IMR-90 (cell line): ENCODE results near the gene DNAJC11. TPM values are rescaled to one million over a fixed set of nuclear protein-coding genes. Genes with fewer than 3 reads are reported as not detected.

Experiments
- ATAC-seq: fragments of 200-7000 bp; cut with Tn5 transposase; 2 replicates; pipeline ENCODE4 v1.9.1; 2020; ENCODE audit warnings: low read depth, mild to moderate bottlenecking, moderate library complexity
- BruUV-seq: library from RNA; stranded (reverse); fragments of 400-500 nt; replicated peaks from 2 replicates; lab custom pipeline; 2021; lab: Mats Ljungman, UMichigan
- CTCF ChIA-PET: fragments of 300-600 bp; formaldehyde crosslinking; extraction: SDS; loops from one replicate; lab custom pipeline; 2021; ENCODE audit warnings: antibody characterized with exemption; lab: Yijun Ruan, JAX
- POLR2A ChIA-PET: fragments of 300-600 bp; sonication (Branson Sonifier 250); formaldehyde crosslinking; loops from one replicate; lab custom pipeline; 2022; ENCODE audit warnings: antibody characterized with exemption; ENCODE audit not compliant: unreplicated experiment; lab: Charles Lee
- DNase-seq: peaks from one replicate; pipeline ENCODE4 v3.0.0; 2013
- H2AFZ ChIP-seq: replicated peaks from 2 replicates; pipeline ENCODE3; 2013; ENCODE audit warnings: low read length, mild to moderate bottlenecking; ENCODE audit not compliant: poor library complexity
- H2AK5ac ChIP-seq: 2 replicates; pipeline ENCODE4 v1.6.1; 2013; ENCODE audit warnings: low read depth, low read length, inconsistent platforms
- H2AK9ac ChIP-seq: replicated peaks from 2 replicates; pipeline ENCODE3; 2013; ENCODE audit warnings: mild to moderate bottlenecking, low read depth, low read length, moderate library complexity; ENCODE audit not compliant: poor library complexity
- H2BK120ac ChIP-seq: 2 replicates; pipeline ENCODE4 v1.6.1; 2013; ENCODE audit warnings: low read depth, low read length, inconsistent platforms
- H2BK15ac ChIP-seq: 3 replicates; pipeline ENCODE4 v1.6.1; 2013; ENCODE audit warnings: low read depth, low read length, inconsistent platforms
- H2BK20ac ChIP-seq: 2 replicates; pipeline ENCODE4 v1.6.1; 2013; ENCODE audit warnings: low read depth, mild to moderate bottlenecking, inconsistent platforms, low read length, moderate library complexity
- H2BK5ac ChIP-seq: 2 replicates; pipeline ENCODE4 v1.6.1; 2013; ENCODE audit warnings: mild to moderate bottlenecking, low read depth, low read length, inconsistent platforms; ENCODE audit not compliant: poor library complexity, severe bottlenecking
- H3K14ac ChIP-seq: replicated peaks from 2 replicates; pipeline ENCODE4 v1.6.1; 2013; ENCODE audit warnings: low read depth, low read length, inconsistent platforms
- H3K18ac ChIP-seq: 2 replicates; pipeline ENCODE4 v1.6.1; 2013; ENCODE audit warnings: low read depth, low read length, control low read depth
- H3K23ac ChIP-seq: 2 replicates; pipeline ENCODE4 v1.6.1; 2013; ENCODE audit warnings: low read depth, low read length, inconsistent platforms
- H3K27ac ChIP-seq: 2 replicates; pipeline ENCODE4 v1.5.1; 2013; ENCODE audit warnings: mild to moderate bottlenecking, control low read depth, low read length; ENCODE audit not compliant: insufficient read depth
- H3K27me3 ChIP-seq: 2 replicates; pipeline ENCODE4 v1.6.1; 2013; ENCODE audit warnings: low read length; ENCODE audit not compliant: control insufficient read depth, insufficient read depth
- H3K36me3 ChIP-seq: 2 replicates; pipeline ENCODE4 v1.6.1; 2013; ENCODE audit warnings: low read length, mixed read lengths; ENCODE audit not compliant: control insufficient read depth, insufficient read depth
- H3K4ac ChIP-seq: 2 replicates; pipeline ENCODE4 v1.6.1; 2013; ENCODE audit warnings: low read depth, low read length, inconsistent platforms
- H3K4me1 ChIP-seq: 2 replicates; pipeline ENCODE4 v1.6.1; 2013; ENCODE audit warnings: low read length, mixed read lengths; ENCODE audit not compliant: control insufficient read depth, insufficient read depth
- H3K4me2 ChIP-seq: 2 replicates; pipeline ENCODE4 v1.6.1; 2013; ENCODE audit warnings: low read depth, mild to moderate bottlenecking, control low read depth, low read length, moderate library complexity
- H3K4me3 ChIP-seq: 2 replicates; pipeline ENCODE4 v1.5.1; 2013; ENCODE audit warnings: low read depth, mild to moderate bottlenecking, control low read depth, low read length, moderate library complexity; ENCODE audit not compliant: insufficient read depth
- H3K56ac ChIP-seq: 2 replicates; pipeline ENCODE4 v1.6.1; 2013; ENCODE audit warnings: low read length, inconsistent platforms; ENCODE audit not compliant: insufficient read depth; ENCODE audit errors: extremely low read depth
- H3K79me1 ChIP-seq, 2 experiments: 2 replicates each; pipeline ENCODE4 v1.6.1; 2013; ENCODE audit warnings: low read length in 2 of 2, inconsistent platforms in 1 of 2, low read depth in 1 of 2
- H3K9ac ChIP-seq: 2 replicates; pipeline ENCODE4 v1.6.1; 2013; ENCODE audit warnings: low read depth, low read length, control low read depth
- H3K9me1 ChIP-seq: 2 replicates; pipeline ENCODE4 v1.6.1; 2013; ENCODE audit warnings: low read length, inconsistent platforms; ENCODE audit not compliant: insufficient read depth
- H3K9me3 ChIP-seq: 2 replicates; pipeline ENCODE4 v1.6.1; 2013; ENCODE audit warnings: low read length; ENCODE audit not compliant: control insufficient read depth, insufficient read depth
- H4K20me1 ChIP-seq: 2 replicates; pipeline ENCODE4 v1.6.1; 2013; ENCODE audit warnings: low read length, inconsistent platforms; ENCODE audit not compliant: insufficient read depth
- H4K5ac ChIP-seq: 2 replicates; pipeline ENCODE4 v1.6.1; 2013; ENCODE audit warnings: mild to moderate bottlenecking, low read depth, low read length, control low read depth
- H4K8ac ChIP-seq, 2 experiments: 2 replicates each; pipeline ENCODE4 v1.6.1; 2013; ENCODE audit warnings: low read depth in 2 of 2, low read length in 2 of 2, control low read depth in 1 of 2, inconsistent platforms in 1 of 2
- H4K91ac ChIP-seq: 2 replicates; pipeline ENCODE4 v1.6.1; 2013; ENCODE audit warnings: low read depth, low read length, inconsistent platforms; ENCODE audit not compliant: insufficient read depth
- BHLHE40 ChIP-seq: fragments of 150-350 bp; IDR thresholded peaks from 2 replicates; pipeline ENCODE4 v1.6.1; 2016; ENCODE audit warnings: mild to moderate bottlenecking, low read depth, low read length
- CEBPB ChIP-seq: IDR thresholded peaks from 2 replicates; pipeline ENCODE4 v1.6.1; 2012; ENCODE audit warnings: low read depth, low read length, improper control_type of control experiment
- CHD1 ChIP-seq: IDR thresholded peaks from 2 replicates; pipeline ENCODE4 v1.6.1; 2012; ENCODE audit warnings: low read depth, low read length, improper control_type of control experiment
- FOS ChIP-seq: fragments of 150-350 bp; IDR thresholded peaks from 2 replicates; pipeline ENCODE4 v1.6.1; 2016; ENCODE audit warnings: low read depth, low read length
- MAFK ChIP-seq: IDR thresholded peaks from 2 replicates; pipeline ENCODE4 v1.6.1; 2012; ENCODE audit warnings: low read depth, low read length, improper control_type of control experiment
- MAZ ChIP-seq: IDR thresholded peaks from 2 replicates; pipeline ENCODE4 v1.6.1; 2012; ENCODE audit warnings: low read depth, mild to moderate bottlenecking, low read length, improper control_type of control experiment, moderate library complexity, borderline replicate concordance
- MXI1 ChIP-seq: IDR thresholded peaks from 2 replicates; pipeline ENCODE4 v1.6.1; 2012; ENCODE audit warnings: low read depth, mild to moderate bottlenecking, low read length, moderate library complexity, borderline replicate concordance
- NFE2L2 ChIP-seq: fragments of 150-350 bp; IDR thresholded peaks from 2 replicates; pipeline ENCODE4 v1.6.1; 2016; ENCODE audit warnings: low read depth, mild to moderate bottlenecking, low read length
- RAD21 ChIP-seq: IDR thresholded peaks from 2 replicates; pipeline ENCODE4 v1.6.1; 2012; ENCODE audit warnings: low read length, improper control_type of control experiment
- WGBS, 2 experiments: methylation state at CpG; one replicate each; pipeline versions ENCODE4 v1.1.5 to v1.1.7; 2013; ENCODE audit warnings: missing lambda C conversion rate in 2 of 2; ENCODE audit not compliant: insufficient read length in 1 of 2; ENCODE audit errors: extremely low coverage in 2 of 2; 5-methylcytosine and 5-hydroxymethylcytosine counted together
- dilution Hi-C: fragments of 300-500 bp; cut with HindIII; formaldehyde crosslinking; loops from one replicate; pipeline ENCODE4 v1.14.3; 2018; ENCODE audit warnings: low sequenced_read_pairs; ENCODE audit not compliant: unreplicated experiment
- in situ Hi-C: fragments of 300-500 bp; cut with MboI; formaldehyde crosslinking; loops from 3 replicates; pipeline ENCODE4 v1.14.3; 2019; ENCODE audit warnings: low sequenced_read_pairs, inconsistent platforms, mixed read lengths
- intact Hi-C: fragments of 100-400 bp; cut with micrococcal nuclease; formaldehyde crosslinking; loops from 2 replicates; pipeline ENCODE4 v1.10.0; 2022
- polyA plus RNA-seq, 3 experiments: library from polyadenylated mRNA; depleted of rRNA; stranded (reverse); fragments of >200 nt; gene quantifications; 2 replicates each; pipeline ENCODE4 v1.2.3, GENCODE V29; 2012; ENCODE audit warnings: low replicate concordance in 1 of 3
- total RNA-seq: library from RNA; depleted of rRNA; stranded (reverse); fragments of >200 nt; gene quantifications from 2 replicates; pipeline ENCODE4 v1.2.3, GENCODE V29; 2012
- TF ChIP-seq, protein P1 (sequence below): fragments of 150-350 bp; IDR thresholded peaks from 2 replicates; pipeline ENCODE4 v1.6.1; 2017; ENCODE audit warnings: mild to moderate bottlenecking, antibody characterized with exemption, low read length, low read depth

The DNAJC11 gene
- total and polyA plus RNA-seq, 2 of the 4 experiments (the other 2 are of a cell fraction), result 38.7 to 48.5 TPM

DNA sequence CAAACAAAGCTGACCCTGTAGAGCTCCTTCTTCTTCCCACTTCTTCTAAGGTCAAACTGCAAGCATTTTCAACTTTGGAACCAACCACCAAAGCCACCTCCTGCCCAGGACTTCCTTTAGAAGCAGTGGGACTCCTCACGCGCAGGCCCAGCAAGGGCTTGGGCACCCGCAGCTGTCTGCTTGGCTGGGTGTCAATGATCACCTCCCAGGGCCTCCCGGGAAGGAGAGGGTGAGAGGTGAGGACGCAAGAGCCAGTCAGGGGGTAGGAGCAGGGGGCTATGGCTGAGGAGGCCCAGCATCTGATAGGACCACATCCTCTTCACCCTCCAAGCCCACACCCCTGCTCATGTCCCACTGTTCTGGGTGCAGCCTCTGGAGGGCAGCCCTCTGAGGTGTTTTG is 109.2 kb downstream of the DNAJC11 start:
- no peak for ATAC-seq
- no peaks in the 10 kb centered on the region for H3K27me3 ChIP-seq
- BruUV-seq, result no TSS peak
- H4K8ac ChIP-seq, result no peak overlapping the region
- CTCF ChIA-PET, result no interaction called here
- no peaks in the 10 kb centered on the region for H3K9me1 ChIP-seq
- H4K91ac ChIP-seq, result no peak overlapping the region
- H2BK20ac ChIP-seq, result no peak overlapping the region
- H3K9ac ChIP-seq, result no peak overlapping the region
- H4K5ac ChIP-seq, result no peak overlapping the region
- intact Hi-C loops (no loop called here), in situ Hi-C loops (no loop called here), dilution Hi-C loops (no loop called here)
- TF ChIP-seq FOS, result no peak
- TF ChIP-seq CHD1, result no peak
- no peak for TF ChIP-seq RAD21
- TF ChIP-seq CEBPB, result no peak
- TF ChIP-seq, protein P1, sequence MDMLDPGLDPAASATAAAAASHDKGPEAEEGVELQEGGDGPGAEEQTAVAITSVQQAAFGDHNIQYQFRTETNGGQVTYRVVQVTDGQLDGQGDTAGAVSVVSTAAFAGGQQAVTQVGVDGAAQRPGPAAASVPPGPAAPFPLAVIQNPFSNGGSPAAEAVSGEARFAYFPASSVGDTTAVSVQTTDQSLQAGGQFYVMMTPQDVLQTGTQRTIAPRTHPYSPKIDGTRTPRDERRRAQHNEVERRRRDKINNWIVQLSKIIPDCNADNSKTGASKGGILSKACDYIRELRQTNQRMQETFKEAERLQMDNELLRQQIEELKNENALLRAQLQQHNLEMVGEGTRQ, result no peak
- TF ChIP-seq NFE2L2, result no peak
- no peak for TF ChIP-seq BHLHE40
- TF ChIP-seq MAFK, result no peak
- TF ChIP-seq MXI1, result no peak
- TF ChIP-seq MAZ, result no peak
- H2BK120ac ChIP-seq, result no peak overlapping the region
- no peak overlapping the region for H3K18ac ChIP-seq
- H2AK5ac ChIP-seq, result no peak overlapping the region
- H3K4me2 ChIP-seq, result no peak overlapping the region
- no peak overlapping the region for H3K56ac ChIP-seq
- H2AK9ac ChIP-seq, result no peak overlapping the region
- H3K14ac ChIP-seq, result no peak overlapping the region
- H2BK15ac ChIP-seq, result no peak overlapping the region
- peaks cover 8 to 79% of the 10 kb centered on the region in 2 experiments for H3K79me1 ChIP-seq
- POLR2A ChIA-PET, result no interaction called here
- no peaks in the 10 kb centered on the region for H3K9me3 ChIP-seq
- H4K20me1 ChIP-seq, result peaks cover 78% of the 10 kb centered on the region
- H2BK5ac ChIP-seq, result no peak overlapping the region
- H2AFZ ChIP-seq, result no peak overlapping the region
- H3K4ac ChIP-seq, result no peak overlapping the region
- no peak overlapping the region for H3K27ac ChIP-seq
- H3K4me1 ChIP-seq, result no peaks in the 10 kb centered on the region; the same call in 1 of the 2 replicates
- peaks cover 94% of the 10 kb centered on the region for H3K36me3 ChIP-seq
- no peak overlapping the region for H3K4me3 ChIP-seq
- DNase-seq, result no peak
- H3K23ac ChIP-seq, result no peak overlapping the region
- WGBS, 2 experiments, result no CpG with 5 or more reads among the region's 5 CpGs
